Measurements from ENCODE around the gene LPGAT1. TPM values are rescaled to one million over a fixed set of nuclear protein-coding genes. Genes with fewer than 3 reads are reported as not detected.

The LPGAT1 gene
- total RNA-seq, 1 experiment from 2014 or later, result 50.6 TPM

GRCh38 chr1:211701733-211702132, 128.8 kb downstream of the LPGAT1 start:
- no peaks in the 10 kb centered on the region for H3K79me2 ChIP-seq (ENCODE audit: insufficient read depth, low read length)
- H2AFZ ChIP-seq (ENCODE audit: low read depth, low read length, poor library complexity, severe bottlenecking), result no peak overlapping the region
- H3K27ac ChIP-seq (ENCODE audit: low read depth, low read length), result no peak overlapping the region
- TF ChIP-seq POLR2A (IDR thresholded peaks at IDR 0.05; ENCODE audit: borderline replicate concordance, extremely low read depth, insufficient read depth, insufficient read length), result no peak
- TF ChIP-seq SP1 (IDR thresholded peaks at IDR 0.05; ENCODE audit: low read depth), result no peak
- TF ChIP-seq EZH2phosphoT487 (IDR thresholded peaks at IDR 0.05; ENCODE audit: borderline replicate concordance), result no peak
- no peak for TF ChIP-seq MAX (IDR thresholded peaks at IDR 0.05)
- TF ChIP-seq SRF (IDR thresholded peaks at IDR 0.05; ENCODE audit: low read depth), result no peak
- intact Hi-C loops (cut with micrococcal nuclease), result no loop called here
- ATAC-seq (no peak), DNase-seq (ENCODE audit: low read depth, low spot score) (no peak)
- H3K9me3 ChIP-seq (ENCODE audit: control insufficient read depth in 1 of 2, insufficient read depth in 1 of 2, low read depth in 1 of 2, low read length in 2 of 2), result no peaks in the 10 kb centered on the region
- no peaks in the 10 kb centered on the region for H3K36me3 ChIP-seq (ENCODE audit: control insufficient read depth in 1 of 2, insufficient read depth in 2 of 2, low read length in 2 of 2)
- no peaks in the 10 kb centered on the region for H4K20me1 ChIP-seq (ENCODE audit: insufficient read depth)
- ChIA-PET POLR2A (no interaction called here), CTCF (interaction anchor here (1.0 kb wide), 1 partner anchor 754 kb away, joined by 3 read pairs; no protein-coding TSS in a partner anchor), RAD21 (ENCODE audit: low non-redundant PET in 1 of 2, low total read pairs in 2 of 2, uncharacterized antibody in 2 of 2, unreplicated experiment in 2 of 2) (no interaction called here)
- no peak overlapping the region for H3K4me3 ChIP-seq (replicated peaks in 1 of 2; ENCODE audit: low read depth in 1 of 2, low read length in 2 of 2)
- no peaks in the 10 kb centered on the region for H3K9me2 ChIP-seq (ENCODE audit: insufficient read depth)
- no TSS peak for BruUV-seq (replicated peaks)
- H3K4me2 ChIP-seq (ENCODE audit: low read length), result no peak overlapping the region
- H3K4me1 ChIP-seq (ENCODE audit: control insufficient read depth in 1 of 2, insufficient read depth in 2 of 2, low read length in 2 of 2), result peaks cover 0 to 12% of the 10 kb centered on the region in 2 experiments; a peak in 2 of 4 replicates
- H3K9ac ChIP-seq (ENCODE audit: low read length), result no peak overlapping the region
- H3K27me3 ChIP-seq (ENCODE audit: insufficient read depth, low read length), result no peaks in the 10 kb centered on the region

GRCh38 chr1:211699059-211699458, 131.5 kb downstream of the LPGAT1 start:
- peak; percentile 15; the same call in 1 of the 2 replicates for ATAC-seq
- intact Hi-C loops (cut with micrococcal nuclease), result loop anchor here (5.0 kb wide), 2 partner anchors 128 to 758 kb away; no protein-coding TSS in a partner anchor
- Histone ChIP-seq H3K4me3 (replicated peaks in 1 of 2; ENCODE audit: low read depth in 1 of 2, low read length in 2 of 2) (0 out of 4 replicates have a peak overlapping the region, but pooled peaks of 1 of the 2 experiments have one; percentile 11), H3K4me1 (ENCODE audit: control insufficient read depth in 1 of 2, insufficient read depth in 2 of 2, low read length in 2 of 2) (peaks cover 0 to 12% of the 10 kb centered on the region in 2 experiments; a peak in 2 of 4 replicates), H3K9me2 (ENCODE audit: insufficient read depth) (no peaks in the 10 kb centered on the region), H3K27me3 (ENCODE audit: insufficient read depth, low read length) (no peaks in the 10 kb centered on the region), H3K79me2 (ENCODE audit: insufficient read depth, low read length) (no peaks in the 10 kb centered on the region), H4K20me1 (ENCODE audit: insufficient read depth) (no peaks in the 10 kb centered on the region), H3K4me2 (ENCODE audit: low read length) (peak overlapping the region; percentile 48), H2AFZ (ENCODE audit: low read depth, low read length, poor library complexity, severe bottlenecking) (peak overlapping the region; percentile 56), H3K36me3 (ENCODE audit: control insufficient read depth in 1 of 2, insufficient read depth in 2 of 2, low read length in 2 of 2) (no peaks in the 10 kb centered on the region), H3K27ac (ENCODE audit: low read depth, low read length) (no peak overlapping the region), H3K9me3 (ENCODE audit: control insufficient read depth in 1 of 2, insufficient read depth in 1 of 2, low read depth in 1 of 2, low read length in 2 of 2) (no peaks in the 10 kb centered on the region), H3K9ac (ENCODE audit: low read length) (no peak overlapping the region)
- ChIA-PET RAD21 (ENCODE audit: low non-redundant PET in 1 of 2, low total read pairs in 2 of 2, uncharacterized antibody in 2 of 2, unreplicated experiment in 2 of 2) (interaction anchor here in 1 of 2 experiments (1.0 to 1.1 kb wide), 2 partner anchors 18 to 37 kb away, joined by 3 read pairs; no protein-coding TSS in a partner anchor), CTCF (interaction anchor here (0.6 to 3.5 kb wide), 14 partner anchors 10 to 1040 kb away, joined by 3 to 42 read pairs (median 4); partner anchors contain the start of genes DTL and INTS7), POLR2A (interaction anchor here (0.9 to 1.8 kb wide), 2 partner anchors 9 to 336 kb away, joined by 3 to 5 read pairs; partner anchors contain the start of genes DTL and INTS7)
- no peak for DNase-seq (ENCODE audit: low read depth, low spot score)
- BruUV-seq (replicated peaks), result no TSS peak
- TF ChIP-seq ZBTB33 (IDR thresholded peaks at IDR 0.05; ENCODE audit: extremely low read depth, insufficient replicate concordance, low read length) (no peak), YY1 (IDR thresholded peaks at IDR 0.05; ENCODE audit: extremely low read depth, insufficient replicate concordance, low read depth, low read length) (no peak), JUND (IDR thresholded peaks at IDR 0.05) (no peak), ELF1 (IDR thresholded peaks at IDR 0.05; ENCODE audit: borderline replicate concordance, low read depth) (no peak), SRF (IDR thresholded peaks at IDR 0.05; ENCODE audit: low read depth) (no peak), RAD21 (IDR thresholded peaks at IDR 0.05; ENCODE audit: low read depth) (no peak), SP1 (IDR thresholded peaks at IDR 0.05; ENCODE audit: low read depth) (no peak), SIN3A (IDR thresholded peaks at IDR 0.05; ENCODE audit: low read depth) (no peak), FOSL1 (IDR thresholded peaks at IDR 0.05; ENCODE audit: low read depth) (no peak), REST (IDR thresholded peaks at IDR 0.05; ENCODE audit: low read depth) (no peak), ZNF274 (IDR thresholded peaks at IDR 0.05; ENCODE audit: low read depth, low read length) (no peak), ZFX (IDR thresholded peaks at IDR 0.05) (no peak), EZH2 (IDR thresholded peaks at IDR 0.05) (no peak)

All from HCT116 (cell line).